ENCODE results near the gene GPM6B.

GRCh38 chrX:13815664-13816063, 1.2 kb downstream of the GPM6B start:
- no peak for TF ChIP-seq CTCF (IDR thresholded peaks at IDR 0.05; ENCODE audit: low read depth, low read length, poor library complexity, severe bottlenecking)
- no peak for TF ChIP-seq EZH2phosphoT487 (IDR thresholded peaks at IDR 0.05; ENCODE audit: borderline replicate concordance, low read length)
